H1 (cell line): Measurements from ENCODE around the gene MINDY1. TPM values are rescaled to one million over a fixed set of nuclear protein-coding genes. Genes with fewer than 3 reads are reported as not detected.

Experiments
- CTCF ChIA-PET: fragments of 300-600 bp; sonication (Branson Sonifier 250); formaldehyde crosslinking; loops from one replicate; lab custom pipeline; 2021; ENCODE audit not compliant: partially characterized antibody; lab: Charles Lee
- POLR2A ChIA-PET: fragments of 300-600 bp; sonication (Branson Sonifier 250); formaldehyde crosslinking; loops from one replicate; lab custom pipeline; 2021; ENCODE audit warnings: inconsistent platforms; ENCODE audit not compliant: partially characterized antibody; lab: Charles Lee
- DNase-seq, 2 experiments: peaks; one replicate each; pipeline versions ENCODE4 v3.0.0 to v3.0.0-alpha.2; 2010 to 2022; ENCODE audit warnings: low spot score in 2 of 2, low read depth in 1 of 2, mixed read lengths in 1 of 2
- FAIRE-seq: peaks from 2 replicates; lab custom pipeline; 2011; peaks lifted over from hg19 to GRCh38; lab: Jason Lieb, UNC
- H2AFZ ChIP-seq: 2 replicates; pipeline ENCODE4 v1.8.1; 2012; ENCODE audit warnings: low read length, inconsistent platforms
- H2AK5ac ChIP-seq: 2 replicates; pipeline ENCODE4 v1.6.1; 2013; ENCODE audit warnings: low read depth, low read length
- H2BK120ac ChIP-seq: replicated peaks from 2 replicates; pipeline ENCODE3; 2013; ENCODE audit warnings: low read depth, low read length, inconsistent platforms
- H2BK12ac ChIP-seq: 2 replicates; pipeline ENCODE4 v1.6.1; 2013; ENCODE audit warnings: low read depth, low read length
- H2BK15ac ChIP-seq: 2 replicates; pipeline ENCODE4 v1.6.1; 2013; ENCODE audit warnings: low read length
- H2BK20ac ChIP-seq: 2 replicates; pipeline ENCODE4 v1.6.1; 2013; ENCODE audit warnings: low read length
- H2BK5ac ChIP-seq: 2 replicates; pipeline ENCODE4 v1.6.1; 2013; ENCODE audit warnings: low read depth, low read length
- H3K14ac ChIP-seq: 2 replicates; pipeline ENCODE4 v1.6.1; 2013; ENCODE audit warnings: inconsistent platforms; ENCODE audit not compliant: insufficient read length
- H3K18ac ChIP-seq: 2 replicates; pipeline ENCODE4 v1.6.1; 2013; ENCODE audit warnings: low read length; ENCODE audit errors: extremely low read depth
- H3K23ac ChIP-seq: 2 replicates; pipeline ENCODE4 v1.6.1; 2013; ENCODE audit warnings: inconsistent platforms; ENCODE audit not compliant: insufficient read length
- H3K23me2 ChIP-seq: 2 replicates; pipeline ENCODE4 v1.6.1; 2013; ENCODE audit warnings: low read depth, low read length
- H3K27ac ChIP-seq: 2 replicates; pipeline ENCODE4 v1.6.1; 2011; ENCODE audit warnings: low read depth, low read length, inconsistent platforms
- H3K27me3 ChIP-seq, 4 experiments: replicated peaks in 1 of 4; 1 replicate in 1 of 4; 2 replicates in 3 of 4; pipeline versions ENCODE4 v1.6.1 to v1.8.1; 2011 to 2013; ENCODE audit warnings: low read length in 3 of 4, mild to moderate bottlenecking in 3 of 4, inconsistent platforms in 2 of 4, mixed read lengths in 2 of 4, moderate library complexity in 1 of 4; ENCODE audit not compliant: control insufficient read depth in 3 of 4, insufficient read depth in 3 of 4; ENCODE audit errors: extremely low read depth in 1 of 4
- H3K36me3 ChIP-seq, 4 experiments: 2 replicates each; pipeline versions ENCODE4 v1.6.1 to v1.8.1; 2011 to 2013; ENCODE audit warnings: mild to moderate bottlenecking in 4 of 4, low read length in 3 of 4, moderate library complexity in 2 of 4, control low read depth in 1 of 4, inconsistent platforms in 1 of 4; ENCODE audit not compliant: insufficient read depth in 4 of 4, control insufficient read depth in 2 of 4
- H3K4ac ChIP-seq: replicated peaks from 2 replicates; pipeline ENCODE3; 2013; ENCODE audit warnings: low read length, low read depth, mixed read lengths, inconsistent platforms; ENCODE audit not compliant: insufficient read length
- H3K4me1 ChIP-seq, 4 experiments: replicated peaks in 1 of 4; 1 replicate in 1 of 4; 2 replicates in 3 of 4; pipeline versions ENCODE4 v1.6.1 to v1.8.1; 2011 to 2013; ENCODE audit warnings: low read length in 3 of 4, inconsistent platforms in 2 of 4, mixed read lengths in 1 of 4; ENCODE audit not compliant: insufficient read depth in 4 of 4, control insufficient read depth in 3 of 4
- H3K4me2 ChIP-seq, 2 experiments: 2 replicates each; pipeline versions ENCODE4 v1.6.1 to v1.8.1; 2011 to 2013; ENCODE audit warnings: low read depth in 2 of 2, low read length in 2 of 2, control low read depth in 1 of 2, inconsistent platforms in 1 of 2, mild to moderate bottlenecking in 1 of 2; ENCODE audit not compliant: insufficient read depth in 1 of 2
- H3K4me3 ChIP-seq, 4 experiments: fragments of 200-600, 300-600 bp in 1 of 4; sonication (generic), shearing (Covaris generic), sonication (Bioruptor Twin) in 1 of 4; 2 replicates each; pipeline versions ENCODE4 v1.5.1 to v1.8.1; 2011 to 2016; ENCODE audit warnings: low read length in 4 of 4, low read depth in 3 of 4, control low read depth in 2 of 4, inconsistent platforms in 2 of 4, mild to moderate bottlenecking in 2 of 4, mixed read lengths in 1 of 4, moderate library complexity in 1 of 4; ENCODE audit not compliant: insufficient read depth in 2 of 4; ENCODE audit errors: extremely low read depth in 1 of 4
- H3K56ac ChIP-seq: replicated peaks from 2 replicates; pipeline ENCODE3; 2013; ENCODE audit warnings: low read depth, mild to moderate bottlenecking, mixed read lengths, low read length, inconsistent platforms; ENCODE audit not compliant: insufficient read length
- H3K79me1 ChIP-seq: 2 replicates; pipeline ENCODE4 v1.6.1; 2013; ENCODE audit warnings: low read depth, low read length, control low read depth
- H3K79me2 ChIP-seq, 2 experiments: 2 replicates each; pipeline versions ENCODE4 v1.6.1 to v1.8.1; 2012 to 2013; ENCODE audit warnings: low read length in 2 of 2, mild to moderate bottlenecking in 2 of 2, inconsistent platforms in 1 of 2; ENCODE audit not compliant: insufficient read depth in 2 of 2, control insufficient read depth in 1 of 2
- H3K9ac ChIP-seq, 4 experiments: replicated peaks in 1 of 4; 1 replicate in 1 of 4; 2 replicates in 3 of 4; pipeline versions ENCODE4 v1.6.1 to v1.8.1; 2011 to 2013; ENCODE audit warnings: low read depth in 3 of 4, low read length in 3 of 4, control low read depth in 2 of 4, mild to moderate bottlenecking in 2 of 4, moderate library complexity in 2 of 4, inconsistent platforms in 1 of 4; ENCODE audit errors: extremely low read depth in 1 of 4
- H3K9me3 ChIP-seq, 2 experiments: 2 replicates each; pipeline versions ENCODE4 v1.6.1 to v1.8.1; 2012 to 2013; ENCODE audit warnings: mild to moderate bottlenecking in 2 of 2, moderate library complexity in 2 of 2, control low read depth in 1 of 2, inconsistent platforms in 1 of 2, low read depth in 1 of 2, low read length in 1 of 2, mixed read lengths in 1 of 2; ENCODE audit not compliant: insufficient read depth in 2 of 2
- H4K20me1 ChIP-seq, 2 experiments: replicated peaks in 1 of 2; 2 replicates each; pipeline versions ENCODE3 to v1.8.1; 2011 to 2013; ENCODE audit warnings: inconsistent platforms in 2 of 2, low read length in 2 of 2, mild to moderate bottlenecking in 1 of 2; ENCODE audit not compliant: insufficient read depth in 2 of 2, control insufficient read depth in 1 of 2
- H4K5ac ChIP-seq: 2 replicates; pipeline ENCODE4 v1.6.1; 2013; ENCODE audit warnings: low read length, low read depth, mixed read lengths, inconsistent platforms; ENCODE audit not compliant: insufficient read length
- H4K8ac ChIP-seq: 2 replicates; pipeline ENCODE4 v1.8.0; 2013; ENCODE audit warnings: mild to moderate bottlenecking, moderate library complexity, low read length, inconsistent platforms; ENCODE audit not compliant: insufficient read depth; ENCODE audit errors: extremely low read depth
- H4K91ac ChIP-seq: replicated peaks from 2 replicates; pipeline ENCODE3; 2013; ENCODE audit warnings: low read length, mixed read lengths, inconsistent platforms; ENCODE audit not compliant: insufficient read length
- ZNF274 ChIP-seq: IDR thresholded peaks from 2 replicates; pipeline ENCODE4 v1.7.0; 2012; ENCODE audit warnings: low read length, borderline replicate concordance; ENCODE audit errors: extremely low read depth
- WGBS, 2 experiments: shearing (Covaris generic) in 1 of 2; methylation state at CpG; one replicate each; pipeline versions ENCODE4 v1.1.6 to v1.1.7; 2013 to 2015; ENCODE audit warnings: low lambda C conversion rate in 2 of 2, mixed read lengths in 2 of 2, inconsistent platforms in 1 of 2, low coverage in 1 of 2, missing lambda C conversion rate in 1 of 2; ENCODE audit not compliant: insufficient replicate concordance in 2 of 2, insufficient coverage in 1 of 2, insufficient read length in 1 of 2; ENCODE audit errors: extremely low coverage in 1 of 2, missing lambda C conversion rate in 1 of 2; 5-methylcytosine and 5-hydroxymethylcytosine counted together
- polyA plus RNA-seq, 7 experiments: library from polyadenylated mRNA; depleted of rRNA in 3 of 7; stranded (reverse) in 5 of 7; unstranded in 2 of 7; fragments of >200 nt in 5 of 7; fragments of 200-250 nt in 2 of 7; gene quantifications; 1 replicate in 5 of 7; 2 replicates in 1 of 7; 4 replicates in 1 of 7; pipeline versions ENCODE4 v1.2.1 to v1.2.3, GENCODE V29; 2011 to 2013; ENCODE audit warnings: missing spikeins in 2 of 7, mixed read lengths in 2 of 7
- total RNA-seq: library from RNA; stranded (reverse); fragmentation: NEBNext Ultra II Directional; extraction: Animal tissue kit (Norgen Biotek cat#: 25700); gene quantifications from 2 replicates; pipeline ENCODE4 v1.2.1, GENCODE V29; 2021

Gene MINDY1
- total and polyA plus RNA-seq, 2 of the 8 experiments (the other 6 are each of a cell fraction or from before 2014, with no cell fraction given) = 10.3 to 11.4 TPM

DNA sequence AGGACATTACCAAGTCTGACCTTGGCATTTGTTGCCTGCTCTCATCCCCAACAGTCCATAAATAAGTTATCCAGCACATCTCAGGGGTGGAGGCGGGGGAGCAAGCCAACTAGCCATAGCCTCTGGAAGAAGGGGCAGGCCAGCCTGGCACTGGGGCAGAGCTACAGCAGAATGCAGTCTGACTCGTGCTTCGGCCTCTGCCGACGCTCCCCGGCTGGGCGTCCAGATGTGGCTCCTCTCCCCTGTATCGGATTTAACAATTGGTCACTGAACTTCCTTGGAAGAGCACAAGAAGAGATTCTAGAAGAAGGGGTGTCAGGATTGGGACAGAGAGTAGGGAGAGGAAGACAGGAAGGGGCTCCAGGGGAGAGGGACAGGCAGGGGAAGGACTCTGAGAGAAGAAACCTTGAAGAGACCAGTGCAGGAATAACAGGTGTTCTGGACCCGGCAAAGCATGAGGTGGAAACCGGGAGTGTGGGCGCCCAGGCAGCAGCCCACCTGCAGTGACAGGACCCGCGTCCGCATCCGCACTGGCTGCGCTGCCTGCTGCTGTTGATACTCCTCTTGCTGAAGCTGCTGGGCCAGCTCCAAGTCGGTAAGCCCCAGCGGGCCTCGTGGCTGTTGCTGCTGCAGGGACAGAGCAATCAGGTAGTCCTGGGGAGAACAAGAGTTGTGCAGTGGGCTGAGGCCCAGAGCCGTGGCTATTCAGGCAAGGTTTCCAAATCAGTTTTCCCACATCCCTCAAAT lies 9.4 kb downstream of the MINDY1 start:
- H3K18ac ChIP-seq = no peak overlapping the region
- no peak overlapping the region for H4K5ac ChIP-seq
- no peak for DNase-seq
- H3K23ac ChIP-seq = no peak overlapping the region
- no peak overlapping the region for H2BK120ac ChIP-seq
- H3K23me2 ChIP-seq = no peaks in the 10 kb centered on the region
- H2BK15ac ChIP-seq = no peak overlapping the region
- no peak overlapping the region for H2BK12ac ChIP-seq
- FAIRE-seq = no peak
- H2AFZ ChIP-seq = no peak overlapping the region
- ChIA-PET POLR2A (interaction anchor here (0.6 to 6.3 kb wide), 6 partner anchors 9 to 449 kb away, joined by 3 to 44 read pairs (median 4); partner anchors contain the start of genes ANXA9, CERS2 and MINDY1), CTCF (interaction anchor here (1.3 to 7.0 kb wide), 7 partner anchors 8 to 140 kb away, joined by 3 to 183 read pairs (median 19); partner anchors contain the start of genes ANXA9, CERS2 and MINDY1)
- H3K4ac ChIP-seq = no peak overlapping the region
- peaks cover 0 to 4% (median 0%) of the 10 kb centered on the region in 4 experiments; a peak in 1 of 7 replicates for H3K4me1 ChIP-seq
- H3K56ac ChIP-seq = no peak overlapping the region
- H3K9me3 ChIP-seq = no peaks in the 10 kb centered on the region
- no peak overlapping the region for H3K27ac ChIP-seq
- no peaks in the 10 kb centered on the region for H4K20me1 ChIP-seq
- H3K9ac ChIP-seq = peak overlapping the region in 1 of 4 experiments; percentile 18; a peak in 1 of 7 replicates
- no peak overlapping the region for H3K4me3 ChIP-seq
- no peak overlapping the region for H4K8ac ChIP-seq
- no peaks in the 10 kb centered on the region for H3K79me1 ChIP-seq
- no peaks in the 10 kb centered on the region for H3K79me2 ChIP-seq
- H2BK5ac ChIP-seq = no peak overlapping the region
- no peak overlapping the region for H2BK20ac ChIP-seq
- H4K91ac ChIP-seq = no peak overlapping the region
- H3K36me3 ChIP-seq = peaks cover 0 to 7% (median 5%) of the 10 kb centered on the region in 4 experiments; a peak in 6 of 8 replicates
- no peaks in the 10 kb centered on the region for H3K27me3 ChIP-seq
- 94% methylated on average over 20 of the region's 20 CpGs; no CpG with 5 or more reads in 1 of the 2 experiments for WGBS, 2 experiments
- no peak overlapping the region; the same call in 1 of the 2 replicates for H2AK5ac ChIP-seq
- no peak overlapping the region for H3K14ac ChIP-seq
- no peak overlapping the region for H3K4me2 ChIP-seq
- TF ChIP-seq ZNF274 = no peak
